ENCODE results near the gene GALNT12. TPM values are rescaled to one million over a fixed set of nuclear protein-coding genes. Genes with fewer than 3 reads are reported as not detected.

Gene GALNT12
- polyA plus RNA-seq, 1 donor (not counting 4 experiments of a cell fraction or from before 2014, with no cell fraction given), result 1.8 TPM

- DNase-seq (ENCODE audit: low read depth, low spot score) (no peak), FAIRE-seq (no peak)
- Histone ChIP-seq H4K20me1 (ENCODE audit: control insufficient read depth, extremely low read depth, insufficient read depth, low read length) (no peaks in the 10 kb centered on the region), H3K79me2 (ENCODE audit: control insufficient read depth, insufficient read depth, low read length) (peaks cover 16% of the 10 kb centered on the region), H3K27me3 (ENCODE audit: control insufficient read depth, extremely low read depth, insufficient read depth, low read length) (no peaks in the 10 kb centered on the region), H3K36me3 (ENCODE audit: control insufficient read depth in 2 of 2, extremely low read depth in 1 of 2, insufficient read depth in 2 of 2, low read length in 2 of 2) (peaks cover 0 to 5% of the 10 kb centered on the region in 2 experiments), H3K27ac (ENCODE audit: control insufficient read depth, insufficient read depth, low read length) (no peak overlapping the region), H2AFZ (ENCODE audit: control insufficient read depth, low read length) (no peak overlapping the region), H3K9me1 (ENCODE audit: control insufficient read depth, extremely low read depth, insufficient read depth, low read length) (no peaks in the 10 kb centered on the region), H3K9ac (ENCODE audit: control insufficient read depth, extremely low read depth, insufficient read depth, low read length) (no peak overlapping the region), H3K9me3 (ENCODE audit: control insufficient read depth, low read depth, low read length) (peaks cover 3% of the 10 kb centered on the region), H3K4me2 (ENCODE audit: control insufficient read depth, extremely low read depth, insufficient read depth, low read depth, low read length) (no peak overlapping the region), H3K4me3 (ENCODE audit: control insufficient read depth in 2 of 3, extremely low read depth in 1 of 3, insufficient read depth in 2 of 3, low read depth in 1 of 3, low read length in 3 of 3) (no peak overlapping the region), H3K4me1 (ENCODE audit: control insufficient read depth, extremely low read depth, insufficient read depth, low read length) (peaks cover 23% of the 10 kb centered on the region)
- dilution Hi-C loops (cut with MboI; ENCODE audit: extremely low pct_ligation_motif_present, low sequenced_read_pairs), result no loop called here
- TF ChIP-seq CTCF (optimal IDR thresholded peaks at IDR 0.05 in 1 of 3, IDR thresholded peaks at IDR 0.05 in 1 of 3, conservative IDR thresholded peaks at IDR 0.05 in 1 of 3; ENCODE audit: extremely low read depth in 1 of 3, insufficient read depth in 2 of 3, low read length in 3 of 3), result no peak
- no peak for TF ChIP-seq EZH2 (IDR thresholded peaks at IDR 0.05; ENCODE audit: low read length)
Observed at GRCh38 chr9:98797491-98797890, 10.0 kb upstream of the GALNT12 start.

- Histone ChIP-seq H3K9me1 (ENCODE audit: control insufficient read depth, extremely low read depth, insufficient read depth, low read length) (no peaks in the 10 kb centered on the region), H3K9me3 (ENCODE audit: control insufficient read depth, low read depth, low read length) (peaks cover 3% of the 10 kb centered on the region), H3K9ac (ENCODE audit: control insufficient read depth, extremely low read depth, insufficient read depth, low read length) (no peak overlapping the region), H3K27me3 (ENCODE audit: control insufficient read depth, extremely low read depth, insufficient read depth, low read length) (no peaks in the 10 kb centered on the region), H3K36me3 (ENCODE audit: control insufficient read depth in 2 of 2, extremely low read depth in 1 of 2, insufficient read depth in 2 of 2, low read length in 2 of 2) (peaks cover 0 to 5% of the 10 kb centered on the region in 2 experiments), H3K4me2 (ENCODE audit: control insufficient read depth, extremely low read depth, insufficient read depth, low read depth, low read length) (no peak overlapping the region), H3K4me3 (ENCODE audit: control insufficient read depth in 2 of 3, extremely low read depth in 1 of 3, insufficient read depth in 2 of 3, low read depth in 1 of 3, low read length in 3 of 3) (no peak overlapping the region), H4K20me1 (ENCODE audit: control insufficient read depth, extremely low read depth, insufficient read depth, low read length) (no peaks in the 10 kb centered on the region), H2AFZ (ENCODE audit: control insufficient read depth, low read length) (no peak overlapping the region), H3K27ac (ENCODE audit: control insufficient read depth, insufficient read depth, low read length) (no peak overlapping the region), H3K79me2 (ENCODE audit: control insufficient read depth, insufficient read depth, low read length) (peaks cover 16% of the 10 kb centered on the region), H3K4me1 (ENCODE audit: control insufficient read depth, extremely low read depth, insufficient read depth, low read length) (peaks cover 19% of the 10 kb centered on the region)
- no peak for FAIRE-seq
- no peak for DNase-seq (ENCODE audit: low read depth, low spot score)
- TF ChIP-seq CTCF (optimal IDR thresholded peaks at IDR 0.05 in 1 of 3, IDR thresholded peaks at IDR 0.05 in 1 of 3, conservative IDR thresholded peaks at IDR 0.05 in 1 of 3; ENCODE audit: extremely low read depth in 1 of 3, insufficient read depth in 2 of 3, low read length in 3 of 3), result no peak
- no peak for TF ChIP-seq EZH2 (IDR thresholded peaks at IDR 0.05; ENCODE audit: low read length)
- dilution Hi-C loops (cut with MboI; ENCODE audit: extremely low pct_ligation_motif_present, low sequenced_read_pairs), result no loop called here
Observed at GRCh38 chr9:98798254-98798653, 9.2 kb upstream of the GALNT12 start.
